Measurements from ENCODE around the gene PLAAT4.

- TF ChIP-seq CTCF (IDR thresholded peaks at IDR 0.05) (no peak), POLR2A (IDR thresholded peaks at IDR 0.05) (no peak)
These were observed 28.6 kb upstream of the PLAAT4 start for GRCh38 chr11:63508009-63508408.

Measured in ovary (tissue), 3 donors.